Erythroblast (primary cell): Measurements from ENCODE around the gene FBXO42.

Experiments used
- GATA1 ChIP-seq: IDR thresholded peaks from 2 replicates; pipeline ENCODE4 v1.6.1; 2011; ENCODE audit warnings: low read depth, mild to moderate bottlenecking, control low read depth, low read length, moderate library complexity
- POLR2A ChIP-seq: IDR thresholded peaks from 2 replicates; pipeline ENCODE4 v1.6.1; 2011; ENCODE audit warnings: mild to moderate bottlenecking, low read length

- TF ChIP-seq POLR2A (no peak), GATA1 (no peak)
Observed at GRCh38 chr1:16221499-16221898, 130.8 kb downstream of the FBXO42 start.
